ENCODE measurements around the gene C22orf23. TPM values are rescaled to one million over a fixed set of nuclear protein-coding genes. Genes with fewer than 3 reads are reported as not detected.

Gene C22orf23
- total RNA-seq, 6 experiments from 2014 or later = 0.40 TPM; not detected in 5

DNA sequence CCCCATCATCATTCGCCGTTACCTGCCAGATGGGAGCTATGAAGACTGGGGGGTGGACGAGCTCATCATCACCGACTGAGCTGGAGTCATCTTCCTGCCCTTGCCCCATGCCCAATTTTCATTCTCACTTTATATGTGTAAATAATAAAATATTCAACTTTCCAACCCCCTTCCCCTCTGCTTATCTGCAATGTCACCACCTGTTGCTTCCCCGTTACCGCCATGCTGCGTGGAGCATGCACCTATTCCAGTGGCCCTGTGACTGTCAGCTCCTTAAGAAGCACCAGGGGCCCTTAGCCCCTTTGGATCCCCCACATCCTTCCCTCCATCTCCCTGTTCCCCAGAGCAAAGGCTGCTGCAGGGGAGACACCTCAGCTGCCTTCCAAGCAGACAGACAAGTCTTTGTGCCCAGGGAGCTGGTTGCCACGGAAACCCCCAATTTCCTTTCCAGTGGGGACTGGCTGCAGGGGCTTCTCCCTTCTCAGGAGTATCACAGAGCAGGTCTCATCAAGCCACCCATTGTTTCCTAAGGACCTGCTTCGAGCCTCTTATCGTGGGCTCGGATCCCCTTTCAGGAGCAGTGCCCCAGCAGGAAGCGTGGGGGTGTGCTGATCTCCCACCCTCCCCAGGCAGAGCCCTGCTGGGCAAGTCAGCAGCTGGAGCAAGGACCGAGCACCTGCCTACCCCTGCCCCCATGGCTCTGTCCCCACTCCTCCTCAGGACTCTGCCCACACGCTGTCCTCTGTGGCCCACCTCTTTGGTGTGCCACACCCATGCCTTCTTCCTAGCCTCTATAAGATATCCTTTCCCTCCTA lies 14.4 kb upstream of the C22orf23 start:
- Histone ChIP-seq H3K4me3 (no peak overlapping the region), H3K27ac (no peak overlapping the region), H3K4me1 (no peaks in the 10 kb centered on the region), H3K36me3 (peaks cover 0 to 33% (median 9%) of the 10 kb centered on the region in 4 donors), H3K9me3 (no peaks in the 10 kb centered on the region), H3K27me3 (no peaks in the 10 kb centered on the region)
- no peak for TF ChIP-seq CTCF (IDR thresholded peaks at IDR 0.05)
- no peak for TF ChIP-seq POLR2A (IDR thresholded peaks at IDR 0.05)
- 91% methylated on average over 7 of the region's 14 CpGs for WGBS (ENCODE audit: insufficient coverage, low coverage, low lambda C conversion rate, missing lambda C conversion rate)
- ATAC-seq (no peak), DNase-seq (no peak)
- intact Hi-C loops (cut with DNase I) = no loop called here

DNA sequence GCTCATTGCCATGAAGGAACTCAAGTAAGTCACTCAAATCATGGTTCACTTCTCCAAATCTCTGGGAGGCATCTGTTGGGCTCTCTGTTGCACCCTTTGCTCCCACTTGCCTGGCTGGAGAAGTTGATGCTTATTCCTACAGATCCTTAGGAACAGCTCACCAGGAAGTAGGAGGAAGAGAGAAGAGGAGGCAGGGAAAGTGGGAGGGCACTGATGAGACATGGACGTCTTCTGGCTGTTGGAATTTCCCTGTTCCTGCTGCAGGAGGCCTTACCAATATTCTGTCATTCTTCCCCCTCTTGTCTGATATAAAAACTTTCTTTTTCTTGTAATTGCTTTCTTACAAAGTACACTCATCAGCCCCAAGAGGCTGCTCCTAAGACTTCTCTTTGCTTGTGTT lies 13.7 kb upstream of the C22orf23 start:
- Histone ChIP-seq H3K4me3 (no peak overlapping the region), H3K36me3 (peaks cover under 1 to 40% (median 13%) of the 10 kb centered on the region in 4 donors), H3K27me3 (no peaks in the 10 kb centered on the region), H3K9me3 (no peaks in the 10 kb centered on the region), H3K27ac (no peak overlapping the region), H3K4me1 (no peaks in the 10 kb centered on the region)
- DNase-seq = no peak
- ATAC-seq = no peak
- intact Hi-C loops (cut with DNase I) = no loop called here
- TF ChIP-seq CTCF (IDR thresholded peaks at IDR 0.05) (no peak), POLR2A (IDR thresholded peaks at IDR 0.05) (no peak)
- 69% methylated on average over 1 of the region's 1 CpG for WGBS (ENCODE audit: insufficient coverage, low coverage, low lambda C conversion rate, missing lambda C conversion rate)

- H3K27ac ChIP-seq = no peak overlapping the region
- 68% methylated on average over 8 of the region's 9 CpGs for WGBS (ENCODE audit: insufficient coverage, low coverage, low lambda C conversion rate, missing lambda C conversion rate)
- H3K4me1 ChIP-seq = no peaks in the 10 kb centered on the region
- peaks cover 3 to 50% (median 17%) of the 10 kb centered on the region in 4 donors for H3K36me3 ChIP-seq
- H3K27me3 ChIP-seq = no peaks in the 10 kb centered on the region
- ATAC-seq (no peak), DNase-seq (no peak)
- no peak overlapping the region for H3K4me3 ChIP-seq
- intact Hi-C loops (cut with DNase I) = no loop called here
- H3K9me3 ChIP-seq = no peaks in the 10 kb centered on the region
- no peak for TF ChIP-seq CTCF (IDR thresholded peaks at IDR 0.05)
- no peak for TF ChIP-seq POLR2A (IDR thresholded peaks at IDR 0.05)
Observed at GRCh38 chr22:37965940-37966664, 12.7 kb upstream of the C22orf23 start.

GRCh38 chr22:37961062-37961461 lies 7.7 kb upstream of the C22orf23 start:
- Histone ChIP-seq H3K9me3 (no peaks in the 10 kb centered on the region), H3K27ac (no peak overlapping the region), H3K4me1 (peaks cover 0 to 17% (median 5%) of the 10 kb centered on the region in 4 donors), H3K27me3 (no peaks in the 10 kb centered on the region), H3K36me3 (peaks cover 3 to 75% (median 21%) of the 10 kb centered on the region in 4 donors), H3K4me3 (no peak overlapping the region)
- ATAC-seq = no peak
- WGBS (ENCODE audit: insufficient coverage, low coverage, low lambda C conversion rate, missing lambda C conversion rate) = 96% methylated on average over 4 of the region's 4 CpGs
- intact Hi-C loops (cut with DNase I) = no loop called here
- no peak for TF ChIP-seq POLR2A (IDR thresholded peaks at IDR 0.05)
- no peak for TF ChIP-seq CTCF (IDR thresholded peaks at IDR 0.05)
- no peak for DNase-seq
